ENCODE results near the gene WNT9A.

WNT9A gene

GRCh38 chr1:227926216-227926791 is 21.4 kb downstream of the WNT9A start:
- no peak for TF ChIP-seq EZH2 (optimal IDR thresholded peaks at IDR 0.05; ENCODE audit: low read depth, low read length)
- no peak for TF ChIP-seq CTCF (IDR thresholded peaks at IDR 0.05; ENCODE audit: low read length)
- TF ChIP-seq EZH2phosphoT487 (IDR thresholded peaks at IDR 0.05; ENCODE audit: low read length): no peak
- Histone ChIP-seq H3K4me2 (ENCODE audit: low read depth, low read length) (no peak overlapping the region), H3K27me3 (replicated peaks; ENCODE audit: insufficient read depth, low read length) (peaks cover 15% of the 10 kb centered on the region), H3K9me2 (replicated peaks; ENCODE audit: insufficient read depth, low read length) (no peaks in the 10 kb centered on the region), H3K36me3 (replicated peaks; ENCODE audit: insufficient read depth, low read length) (no peaks in the 10 kb centered on the region), H3K27ac (ENCODE audit: low read length) (no peak overlapping the region), H3F3A (ENCODE audit: insufficient read depth, low read length) (no peaks in the 10 kb centered on the region), H3K79me2 (ENCODE audit: low read length) (no peaks in the 10 kb centered on the region), H3K9ac (ENCODE audit: low read length) (no peak overlapping the region), H3K9me3 (replicated peaks; ENCODE audit: insufficient read depth, low read length) (no peaks in the 10 kb centered on the region), H2AFZ (ENCODE audit: low read length) (no peak overlapping the region), H3K4me3 (ENCODE audit: low read length) (no peak overlapping the region), H3K4me1 (ENCODE audit: low read length) (no peaks in the 10 kb centered on the region), H4K20me1 (ENCODE audit: insufficient read depth, low read length) (no peaks in the 10 kb centered on the region)
- no peak for DNase-seq

GRCh38 chr1:227925582-227926198 is 22.0 kb downstream of the WNT9A start:
- H3K79me2 ChIP-seq (ENCODE audit: low read length): no peaks in the 10 kb centered on the region
- H3K27ac ChIP-seq (ENCODE audit: low read length): no peak overlapping the region
- DNase-seq: no peak
- no peaks in the 10 kb centered on the region for H3K9me3 ChIP-seq (replicated peaks; ENCODE audit: insufficient read depth, low read length)
- H3K27me3 ChIP-seq (replicated peaks; ENCODE audit: insufficient read depth, low read length): peaks cover 13% of the 10 kb centered on the region
- no peaks in the 10 kb centered on the region for H3F3A ChIP-seq (ENCODE audit: insufficient read depth, low read length)
- no peak overlapping the region for H3K4me3 ChIP-seq (ENCODE audit: low read length)
- H4K20me1 ChIP-seq (ENCODE audit: insufficient read depth, low read length): no peaks in the 10 kb centered on the region
- no peaks in the 10 kb centered on the region for H3K9me2 ChIP-seq (replicated peaks; ENCODE audit: insufficient read depth, low read length)
- TF ChIP-seq EZH2phosphoT487 (IDR thresholded peaks at IDR 0.05; ENCODE audit: low read length): no peak
- TF ChIP-seq CTCF (IDR thresholded peaks at IDR 0.05; ENCODE audit: low read length): no peak
- no peak for TF ChIP-seq EZH2 (optimal IDR thresholded peaks at IDR 0.05; ENCODE audit: low read depth, low read length)
- no peak overlapping the region for H3K9ac ChIP-seq (ENCODE audit: low read length)
- H2AFZ ChIP-seq (ENCODE audit: low read length): no peak overlapping the region
- H3K36me3 ChIP-seq (replicated peaks; ENCODE audit: insufficient read depth, low read length): no peaks in the 10 kb centered on the region
- no peak overlapping the region for H3K4me2 ChIP-seq (ENCODE audit: low read depth, low read length)
- H3K4me1 ChIP-seq (ENCODE audit: low read length): no peaks in the 10 kb centered on the region

- no peaks in the 10 kb centered on the region for H3K79me2 ChIP-seq (ENCODE audit: low read length)
- no peaks in the 10 kb centered on the region for H3K36me3 ChIP-seq (replicated peaks; ENCODE audit: insufficient read depth, low read length)
- TF ChIP-seq CTCF (IDR thresholded peaks at IDR 0.05; ENCODE audit: low read length) (no peak), EZH2phosphoT487 (IDR thresholded peaks at IDR 0.05; ENCODE audit: low read length) (no peak), EZH2 (optimal IDR thresholded peaks at IDR 0.05; ENCODE audit: low read depth, low read length) (no peak)
- H3K4me2 ChIP-seq (ENCODE audit: low read depth, low read length): no peak overlapping the region
- no peaks in the 10 kb centered on the region for H3K9me3 ChIP-seq (replicated peaks; ENCODE audit: insufficient read depth, low read length)
- no peak overlapping the region for H2AFZ ChIP-seq (ENCODE audit: low read length)
- no peaks in the 10 kb centered on the region for H3F3A ChIP-seq (ENCODE audit: insufficient read depth, low read length)
- no peaks in the 10 kb centered on the region for H4K20me1 ChIP-seq (ENCODE audit: insufficient read depth, low read length)
- H3K9me2 ChIP-seq (replicated peaks; ENCODE audit: insufficient read depth, low read length): no peaks in the 10 kb centered on the region
- DNase-seq: no peak
- H3K4me1 ChIP-seq (ENCODE audit: low read length): no peaks in the 10 kb centered on the region
- no peak overlapping the region for H3K27ac ChIP-seq (ENCODE audit: low read length)
- H3K9ac ChIP-seq (ENCODE audit: low read length): no peak overlapping the region
- H3K27me3 ChIP-seq (replicated peaks; ENCODE audit: insufficient read depth, low read length): peaks cover 13% of the 10 kb centered on the region
- no peak overlapping the region for H3K4me3 ChIP-seq (ENCODE audit: low read length)
These were observed 22.7 kb downstream of the WNT9A start for GRCh38 chr1:227924833-227925574.
